Mononuclear cell (primary cell): ENCODE measurements around the gene DIS3L2. TPM values are rescaled to one million over a fixed set of nuclear protein-coding genes. Genes with fewer than 3 reads are reported as not detected.

ENCODE experiments used
- H3K27me3 ChIP-seq: 2 replicates; pipeline ENCODE4 v1.6.0; 2011; ENCODE audit warnings: low read length, control low read depth; ENCODE audit not compliant: insufficient read depth
- H3K4me1 ChIP-seq: 2 replicates; pipeline ENCODE4 v1.5.1; 2011; ENCODE audit warnings: mild to moderate bottlenecking, low read length, control low read depth; ENCODE audit not compliant: insufficient read depth
- H3K4me3 ChIP-seq: 2 replicates; pipeline ENCODE4 v1.5.1; 2011; ENCODE audit warnings: mild to moderate bottlenecking, low read length, moderate library complexity
- H3K9me3 ChIP-seq: 2 replicates; pipeline ENCODE4 v1.5.1; 2011; ENCODE audit warnings: low read depth, mild to moderate bottlenecking, control low read depth, low read length
- total RNA-seq: library from RNA; depleted of rRNA; stranded (reverse); fragments of >200 nt; gene quantifications from one replicate; pipeline ENCODE4 v1.2.3, GENCODE V29; 2012

DIS3L2 gene
- total RNA-seq, 1 donor: 26.8 TPM

DNA sequence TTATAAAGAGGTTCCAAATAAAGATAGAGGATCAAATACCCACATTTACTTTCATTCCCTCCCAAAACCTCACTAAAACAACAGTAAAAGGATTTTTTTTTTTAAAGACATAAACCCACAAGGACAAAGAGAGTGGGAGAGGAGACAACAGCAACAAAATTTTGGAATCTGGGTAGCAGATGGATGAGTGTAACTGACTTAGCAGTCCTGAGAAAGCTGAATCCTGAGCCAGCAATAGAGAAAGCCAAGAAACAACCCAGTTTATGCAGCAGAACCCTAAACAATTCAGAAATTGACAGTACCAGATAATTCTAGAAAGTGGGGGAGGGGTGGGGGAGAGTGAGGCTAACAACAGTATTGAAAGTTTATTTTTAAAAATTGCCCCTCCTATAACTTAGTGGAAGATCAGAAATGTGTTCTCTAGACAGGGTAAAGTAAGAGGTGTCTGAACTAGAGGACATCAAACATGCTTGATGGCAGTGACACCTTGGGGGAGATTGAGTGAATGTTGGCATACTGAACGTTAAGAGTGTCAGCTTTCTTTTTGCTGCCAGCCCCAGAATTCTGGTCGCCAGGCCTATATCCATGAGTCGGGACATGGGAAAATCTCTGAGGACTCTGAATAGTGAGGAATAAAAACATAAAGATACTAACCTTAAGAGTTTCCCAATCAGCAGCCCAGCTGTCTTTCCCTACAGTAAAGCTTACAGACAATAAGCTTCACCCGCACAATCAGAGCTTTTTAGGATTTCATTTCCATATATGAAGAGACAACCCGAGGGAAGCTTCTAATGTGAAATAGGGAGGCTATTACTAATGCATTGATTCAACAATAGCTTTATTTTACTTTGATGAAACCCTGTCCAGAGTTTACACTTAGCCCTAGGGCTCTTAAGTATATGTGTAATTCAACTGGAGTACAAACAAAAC, 289.0 kb downstream of the DIS3L2 start:
- Histone ChIP-seq H3K4me1 (no peaks in the 10 kb centered on the region), H3K4me3 (no peak overlapping the region), H3K27me3 (no peaks in the 10 kb centered on the region), H3K9me3 (no peaks in the 10 kb centered on the region)

DNA sequence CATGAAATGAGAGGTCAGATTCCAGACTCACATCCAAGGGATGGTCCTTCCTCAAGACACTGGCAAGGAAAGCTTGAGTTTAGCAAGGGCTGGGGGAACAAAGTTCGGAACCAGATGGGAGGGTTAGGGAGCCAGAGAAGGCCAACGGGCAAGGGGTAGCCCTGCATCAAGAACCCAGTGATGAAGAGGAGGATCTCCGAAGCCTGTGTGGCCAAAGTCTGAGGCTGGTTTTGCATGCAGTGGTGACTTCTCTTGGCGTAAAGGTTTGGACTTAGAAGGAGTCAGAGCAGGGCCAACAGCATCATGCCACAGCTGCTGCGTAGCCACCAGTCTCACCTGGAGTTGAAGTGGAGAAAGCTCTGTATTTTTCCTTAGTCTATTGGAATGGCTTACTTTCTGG, 293.5 kb downstream of the DIS3L2 start:
- no peak overlapping the region for H3K4me3 ChIP-seq
- no peaks in the 10 kb centered on the region for H3K9me3 ChIP-seq
- no peaks in the 10 kb centered on the region for H3K4me1 ChIP-seq
- H3K27me3 ChIP-seq: no peaks in the 10 kb centered on the region

DNA sequence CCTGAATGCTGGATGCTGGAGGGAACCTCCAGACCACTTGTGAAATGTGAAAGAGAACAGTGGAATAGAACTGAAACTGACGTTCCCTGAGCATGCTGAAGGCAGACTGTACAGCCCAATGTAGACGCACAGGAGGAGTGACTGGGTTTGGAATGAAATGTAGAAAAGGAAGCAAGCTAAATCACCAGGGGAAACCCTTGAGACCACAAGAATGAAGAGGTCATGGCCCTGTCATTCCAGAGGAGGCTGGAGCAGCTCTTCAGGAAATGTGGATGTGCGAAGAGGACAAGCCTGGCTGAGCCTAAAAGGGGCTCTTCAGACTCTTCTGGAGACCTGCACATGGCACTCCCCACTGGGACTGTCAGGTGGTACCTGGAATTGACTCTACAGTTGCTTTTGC, 298.6 kb downstream of the DIS3L2 start:
- H3K9me3 ChIP-seq: no peaks in the 10 kb centered on the region
- no peaks in the 10 kb centered on the region for H3K4me1 ChIP-seq
- H3K4me3 ChIP-seq: no peak overlapping the region
- no peaks in the 10 kb centered on the region for H3K27me3 ChIP-seq

DNA sequence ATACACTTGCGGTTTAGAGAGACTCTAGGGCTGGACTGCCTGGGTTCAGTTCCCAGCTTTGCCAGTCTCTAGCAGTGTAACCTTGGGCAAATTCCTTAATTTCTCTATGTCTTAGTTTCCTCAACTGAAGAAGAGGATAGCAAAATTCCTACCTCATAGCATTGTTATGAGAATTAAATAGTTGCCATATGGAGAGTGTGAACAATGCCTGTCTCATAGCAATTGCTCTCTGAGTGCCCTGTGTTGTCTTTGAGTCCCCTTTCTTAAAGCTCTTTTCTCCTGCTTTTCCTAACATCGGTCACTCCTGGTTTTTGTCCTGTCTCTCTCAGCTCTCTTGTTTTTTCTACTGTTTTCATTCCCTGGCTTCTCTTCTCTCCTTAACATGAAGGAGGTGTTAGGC, 300.3 kb downstream of the DIS3L2 start:
- Histone ChIP-seq H3K4me1 (no peaks in the 10 kb centered on the region), H3K27me3 (no peaks in the 10 kb centered on the region), H3K4me3 (no peak overlapping the region), H3K9me3 (no peaks in the 10 kb centered on the region)

DNA sequence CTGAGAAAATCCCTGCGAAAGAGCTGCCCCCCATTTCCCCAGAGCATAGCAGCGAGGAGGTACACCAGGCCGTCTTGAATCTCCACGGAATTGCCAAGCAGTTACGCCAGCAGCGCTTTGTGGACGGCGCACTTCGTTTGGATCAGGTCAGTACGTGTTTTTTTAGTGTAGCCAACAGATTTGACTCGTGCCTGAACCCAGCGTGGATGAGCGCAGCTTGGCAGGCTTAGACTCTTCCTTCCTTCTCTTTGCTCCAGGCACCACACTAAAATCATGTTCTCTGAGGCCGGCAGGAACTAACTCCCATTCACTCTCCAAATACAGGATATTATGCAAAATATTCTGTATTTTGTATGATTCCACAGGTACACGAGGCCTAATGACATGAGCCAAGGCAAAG, 301.8 kb downstream of the DIS3L2 start:
- Histone ChIP-seq H3K4me3 (no peak overlapping the region), H3K27me3 (no peaks in the 10 kb centered on the region), H3K4me1 (no peaks in the 10 kb centered on the region), H3K9me3 (no peaks in the 10 kb centered on the region)

DNA sequence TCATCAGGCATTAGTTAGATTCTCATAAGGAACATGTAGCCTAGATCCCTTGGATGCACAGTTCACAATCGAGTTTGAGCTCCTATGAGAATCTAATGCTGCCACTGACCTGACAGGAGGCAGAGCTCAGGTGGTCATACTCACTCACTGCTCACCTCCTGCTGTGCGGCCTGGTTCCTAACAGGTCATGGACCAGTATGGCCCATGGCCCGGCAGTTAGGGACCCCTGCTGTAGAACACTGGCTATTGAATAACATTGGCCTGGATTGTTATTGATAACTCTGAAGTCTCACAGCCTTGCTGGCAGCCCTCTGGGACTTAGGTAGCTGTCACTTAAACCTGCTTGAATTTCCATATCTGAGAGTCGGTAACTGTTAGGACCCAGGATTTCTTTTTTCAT, 302.6 kb downstream of the DIS3L2 start:
- Histone ChIP-seq H3K27me3 (no peaks in the 10 kb centered on the region), H3K4me3 (no peak overlapping the region), H3K9me3 (no peaks in the 10 kb centered on the region), H3K4me1 (no peaks in the 10 kb centered on the region)

DNA sequence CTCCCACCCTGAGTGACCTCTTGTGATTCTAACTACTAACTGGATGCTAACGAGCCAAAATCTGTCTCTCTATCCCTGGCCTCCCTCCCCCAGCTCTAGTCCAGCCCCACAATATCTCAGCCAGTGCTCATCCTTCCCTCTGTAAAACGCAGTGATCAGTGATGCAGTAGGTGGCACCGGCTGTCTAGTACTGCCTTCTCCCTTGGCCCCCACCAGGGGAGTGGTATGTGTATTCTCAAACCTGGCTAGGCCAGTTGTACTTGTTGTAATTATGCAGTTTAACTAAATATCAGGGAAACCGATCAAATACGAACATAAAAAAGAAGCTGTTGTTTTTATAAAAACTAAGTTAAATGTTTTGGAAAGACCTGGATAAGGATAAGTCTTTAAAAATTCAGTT, 303.8 kb downstream of the DIS3L2 start:
- no peaks in the 10 kb centered on the region for H3K27me3 ChIP-seq
- no peaks in the 10 kb centered on the region for H3K4me1 ChIP-seq
- H3K4me3 ChIP-seq: no peak overlapping the region
- H3K9me3 ChIP-seq: no peaks in the 10 kb centered on the region

DNA sequence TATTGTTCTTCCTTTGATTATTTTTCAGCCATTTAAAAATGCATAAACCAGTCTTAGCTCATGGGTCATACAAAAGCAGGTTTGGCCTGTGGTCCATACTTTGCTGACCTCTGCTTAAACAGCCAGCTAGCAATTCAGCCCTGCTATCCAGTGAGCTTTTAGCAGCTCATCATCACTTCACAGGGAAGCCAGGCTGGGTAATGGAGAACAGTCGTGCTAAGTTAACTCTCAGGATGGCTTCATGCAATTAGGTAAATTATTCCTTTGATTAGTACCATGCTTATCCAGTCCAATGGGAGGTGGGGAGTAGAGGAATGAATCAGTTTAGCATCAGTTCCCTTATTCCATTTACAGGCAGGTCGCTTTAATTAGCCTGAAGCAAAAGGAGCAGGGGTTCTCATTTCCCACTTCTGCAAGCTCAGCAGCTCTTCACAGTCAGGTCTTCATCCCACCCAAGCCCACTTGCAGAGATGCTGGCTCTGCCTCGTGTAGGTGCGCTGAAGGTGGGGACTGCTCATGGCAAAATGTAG, 307.2 kb downstream of the DIS3L2 start:
- Histone ChIP-seq H3K4me1 (no peaks in the 10 kb centered on the region), H3K9me3 (no peaks in the 10 kb centered on the region), H3K27me3 (no peaks in the 10 kb centered on the region), H3K4me3 (no peak overlapping the region)

DNA sequence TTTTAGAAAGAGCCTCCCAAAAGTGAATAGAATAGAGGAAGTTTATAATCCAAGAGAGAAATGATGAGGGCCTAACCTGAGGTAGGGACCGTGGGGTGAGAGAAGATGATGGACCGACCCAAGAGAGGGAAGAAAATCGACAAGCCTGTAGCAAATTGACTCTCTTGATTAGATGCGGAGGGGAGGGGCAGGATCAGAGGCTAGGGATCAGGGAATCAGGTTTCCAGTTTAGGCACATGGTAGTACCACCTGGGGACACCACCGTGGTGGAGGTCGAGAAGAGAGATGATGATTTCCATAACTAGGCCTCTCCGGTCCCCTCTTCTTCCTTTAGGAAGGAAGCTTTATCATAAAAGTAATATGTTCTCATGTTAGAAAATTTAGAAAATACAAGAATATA, 308.4 kb downstream of the DIS3L2 start:
- Histone ChIP-seq H3K9me3 (no peaks in the 10 kb centered on the region), H3K27me3 (no peaks in the 10 kb centered on the region), H3K4me1 (no peaks in the 10 kb centered on the region), H3K4me3 (no peak overlapping the region)

DNA sequence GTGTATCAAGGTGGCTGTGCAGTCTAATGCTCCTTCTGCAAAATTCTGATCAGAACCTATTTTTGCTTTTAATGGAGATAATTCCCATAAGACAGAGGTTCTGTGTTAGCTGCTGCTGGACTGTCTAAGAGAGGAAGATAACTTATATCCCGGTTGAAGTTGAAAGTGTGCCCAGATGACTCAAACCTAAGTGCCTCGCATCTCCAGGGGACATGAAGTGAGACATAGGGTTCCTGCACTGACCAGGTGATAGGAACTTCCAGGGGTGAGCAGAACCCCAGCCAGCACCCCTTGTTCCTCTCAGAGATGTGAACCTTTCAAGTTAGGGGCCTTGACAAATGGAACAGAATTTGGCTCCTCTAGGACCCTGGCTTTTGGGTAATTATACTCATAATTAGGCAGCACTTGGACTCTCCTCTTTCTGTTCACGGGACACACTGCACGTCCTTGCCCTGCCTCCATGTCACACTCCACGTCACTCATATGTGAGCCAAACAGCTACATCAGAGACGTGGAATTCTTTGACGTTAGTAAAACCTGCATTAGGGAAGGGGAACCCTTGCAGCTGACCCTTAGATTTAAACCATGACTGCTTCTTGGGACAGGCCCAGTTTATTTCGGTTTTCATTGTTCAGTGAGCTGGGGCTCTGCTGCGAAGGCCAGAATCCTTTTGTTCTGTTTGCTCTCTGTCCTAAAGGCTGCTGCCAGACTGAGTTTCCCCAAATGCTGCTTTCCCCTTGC, 312.6 kb downstream of the DIS3L2 start:
- Histone ChIP-seq H3K9me3 (no peaks in the 10 kb centered on the region), H3K4me3 (no peak overlapping the region), H3K4me1 (no peaks in the 10 kb centered on the region), H3K27me3 (no peaks in the 10 kb centered on the region)

DNA sequence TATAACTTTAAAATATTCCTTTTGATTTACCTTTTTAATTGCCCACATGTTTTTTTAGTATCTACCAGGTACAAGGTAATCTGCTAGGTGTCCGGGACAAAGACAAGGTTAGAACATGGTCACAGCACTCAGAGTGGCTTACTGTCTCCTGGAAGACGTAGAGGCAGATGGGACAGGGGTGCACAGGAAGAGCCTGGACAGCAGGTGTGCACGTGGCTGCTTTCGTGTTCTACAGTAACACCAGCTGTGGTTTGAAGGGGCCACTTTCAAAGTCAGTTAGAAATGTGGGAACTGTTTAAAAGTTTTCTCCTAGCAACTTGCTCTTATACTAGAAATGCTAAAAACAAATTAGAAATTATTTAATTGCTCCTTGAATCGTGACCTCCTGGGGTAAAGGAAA, 314.2 kb downstream of the DIS3L2 start:
- H3K27me3 ChIP-seq: no peaks in the 10 kb centered on the region
- H3K4me1 ChIP-seq: no peaks in the 10 kb centered on the region
- H3K4me3 ChIP-seq: no peak overlapping the region
- H3K9me3 ChIP-seq: no peaks in the 10 kb centered on the region

DNA sequence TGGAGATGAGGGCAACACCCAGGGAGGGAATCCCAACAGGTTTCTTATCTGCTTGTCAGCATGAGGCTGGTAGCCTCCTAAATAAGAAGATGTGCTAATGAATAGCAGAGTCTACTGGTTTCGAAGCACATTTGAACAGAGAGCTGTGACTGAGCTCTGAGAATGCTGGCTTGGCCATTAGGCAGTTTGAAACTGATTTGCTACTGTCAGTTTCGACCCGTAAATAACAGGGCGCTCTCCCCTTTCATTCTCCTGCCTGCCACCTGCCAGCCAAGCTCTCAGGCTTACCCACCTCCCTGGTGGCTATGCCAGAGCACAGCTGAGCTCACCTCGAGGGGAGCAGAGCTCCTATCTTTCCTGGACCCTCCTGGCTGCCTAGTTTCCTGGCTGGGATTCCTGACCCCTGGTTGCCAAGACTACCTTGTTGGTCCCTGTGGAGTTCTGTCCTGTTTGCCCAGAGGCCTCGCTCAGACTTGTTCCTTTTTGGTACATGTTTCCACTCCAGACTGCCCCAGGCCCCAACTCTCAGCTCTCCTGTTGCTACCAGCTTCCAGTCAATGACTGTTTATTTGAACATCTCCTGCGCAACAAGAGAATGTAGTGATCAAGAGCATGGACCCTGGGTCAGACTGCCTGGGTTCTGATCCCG, 314.7 kb downstream of the DIS3L2 start:
- Histone ChIP-seq H3K4me1 (no peaks in the 10 kb centered on the region), H3K9me3 (no peaks in the 10 kb centered on the region), H3K4me3 (no peak overlapping the region), H3K27me3 (no peaks in the 10 kb centered on the region)

DNA sequence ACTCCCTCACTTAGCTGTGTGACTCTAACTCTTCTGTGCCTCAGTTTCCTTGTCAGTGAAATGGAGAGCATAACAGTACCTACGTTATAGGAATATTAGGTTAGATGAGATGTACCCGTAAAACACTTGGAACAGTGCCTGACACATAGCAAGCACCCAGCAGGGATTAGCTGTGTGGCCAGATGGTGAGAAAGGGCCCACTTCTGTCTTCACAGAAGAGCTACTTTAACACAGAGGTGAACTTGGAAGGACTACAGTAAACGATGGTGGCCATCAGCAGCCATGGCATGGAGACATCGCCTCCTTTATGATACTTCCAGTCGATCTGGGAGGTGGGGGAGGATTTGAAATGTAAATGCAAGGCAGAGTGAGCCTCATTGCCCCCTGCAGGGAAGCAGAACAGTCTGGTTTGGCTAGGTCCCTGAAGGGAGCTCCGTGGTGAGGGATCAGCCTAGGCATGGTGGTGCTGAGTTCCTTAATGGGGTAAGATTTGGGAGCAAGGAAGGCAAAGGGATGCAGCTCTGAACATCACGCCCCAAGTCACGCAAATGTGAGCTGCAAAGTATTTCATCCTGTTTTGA, 315.3 kb downstream of the DIS3L2 start:
- no peaks in the 10 kb centered on the region for H3K9me3 ChIP-seq

DNA sequence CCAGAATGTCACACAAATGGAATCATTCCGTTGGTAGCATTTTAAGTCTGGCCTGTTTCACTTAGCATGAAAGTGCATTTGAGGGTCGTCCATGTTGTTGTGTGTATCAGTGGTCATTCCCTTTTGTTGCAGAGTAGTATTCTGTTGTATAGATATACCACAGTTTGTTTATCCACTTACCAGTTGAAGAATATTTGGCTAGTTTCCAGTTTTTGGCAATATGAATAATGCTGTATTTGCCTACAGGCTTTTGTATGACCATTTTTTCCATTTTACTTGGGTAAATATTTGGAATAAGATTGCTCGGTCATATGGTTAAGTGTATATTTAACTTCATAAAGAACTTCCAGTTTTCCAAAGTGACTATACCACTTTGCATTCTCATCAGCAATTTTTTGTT, 317.0 kb downstream of the DIS3L2 start:
- H3K4me1 ChIP-seq: no peaks in the 10 kb centered on the region
- H3K9me3 ChIP-seq: no peaks in the 10 kb centered on the region
- H3K4me3 ChIP-seq: no peak overlapping the region
- no peaks in the 10 kb centered on the region for H3K27me3 ChIP-seq

More for the DNA sequence above, 315.3 kb downstream of the DIS3L2 start:
- Histone ChIP-seq H3K4me3 (no peak overlapping the region), H3K27me3 (no peaks in the 10 kb centered on the region), H3K4me1 (no peaks in the 10 kb centered on the region)

DNA sequence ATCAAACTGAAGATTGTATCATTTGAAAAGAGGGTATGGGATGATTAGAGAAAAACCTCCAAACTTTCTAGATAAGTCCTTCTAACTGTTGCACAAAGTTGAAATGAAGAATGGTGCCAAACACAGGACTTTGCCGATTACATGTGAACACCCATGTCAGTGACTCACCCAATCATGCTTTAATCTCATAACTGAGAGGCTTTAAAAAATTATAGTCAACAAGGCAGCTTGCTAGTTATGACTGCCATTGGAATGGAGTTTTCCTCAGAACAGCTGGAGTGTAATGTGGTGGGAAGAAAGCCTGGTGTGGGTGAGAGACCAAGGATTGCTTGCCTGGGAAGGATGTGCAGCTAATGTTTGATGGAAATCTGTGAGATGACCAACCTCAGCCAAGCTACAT, 318.8 kb downstream of the DIS3L2 start:
- H3K27me3 ChIP-seq: no peaks in the 10 kb centered on the region

More for the DNA sequence above, 318.8 kb downstream of the DIS3L2 start:
- Histone ChIP-seq H3K9me3 (no peaks in the 10 kb centered on the region), H3K4me3 (no peak overlapping the region), H3K4me1 (peaks cover 4% of the 10 kb centered on the region)
